Activated T-helper 2 cell treated with anti-CD3 and anti-CD28 coated beads, Interferon-gamma antibody, Interleukin-2, Interleukin-4, amounts not matched to agents 10 μg/mL and 5 μg/mL and 100 μg/mL, durations not matched to agents 14 hours and 24 hours and 36 hours (primary cell): ENCODE results near the gene GOLGA6L26. TPM values are rescaled to one million over a fixed set of nuclear protein-coding genes. Genes with fewer than 3 reads are reported as not detected.
"Not testable (repeated sequence)": the region's sequence is repeated elsewhere in the genome, so short reads cannot be mapped to it uniquely, and the experiment has no call there.

Experiments used
- DNase-seq: peaks from one replicate; pipeline ENCODE4 v3.0.0; 2021; ENCODE audit warnings: low spot score
- H3K27ac Mint-ChIP-seq: one replicate; pipeline ENCODE4 v1.8.0; 2021; ENCODE audit warnings: mixed read lengths
- H3K27me3 Mint-ChIP-seq: one replicate; pipeline ENCODE4 v1.8.0; 2021; ENCODE audit warnings: low read depth, mixed read lengths
- H3K36me3 Mint-ChIP-seq: one replicate; pipeline ENCODE4 v1.8.0; 2021; ENCODE audit warnings: low read depth, mixed read lengths
- H3K4me1 Mint-ChIP-seq: one replicate; pipeline ENCODE4 v1.8.0; 2021; ENCODE audit warnings: low read depth, mixed read lengths
- H3K4me3 Mint-ChIP-seq: one replicate; pipeline ENCODE4 v1.8.0; 2021; ENCODE audit warnings: low read depth, mild to moderate bottlenecking, moderate library complexity, mixed read lengths
- H3K9me3 Mint-ChIP-seq: one replicate; pipeline ENCODE4 v1.8.0; 2021; ENCODE audit warnings: mixed read lengths
- intact Hi-C: fragments of 100-400 bp; cut with micrococcal nuclease; formaldehyde crosslinking; loops from one replicate; pipeline ENCODE4 v1.15.1; 2023
- total RNA-seq: library from RNA; stranded (reverse); gene quantifications from 2 replicates; pipeline ENCODE4 v1.2.3, GENCODE V29; 2022

The GOLGA6L26 gene
- total RNA-seq, 1 donor from 2014 or later = not detected

DNA sequence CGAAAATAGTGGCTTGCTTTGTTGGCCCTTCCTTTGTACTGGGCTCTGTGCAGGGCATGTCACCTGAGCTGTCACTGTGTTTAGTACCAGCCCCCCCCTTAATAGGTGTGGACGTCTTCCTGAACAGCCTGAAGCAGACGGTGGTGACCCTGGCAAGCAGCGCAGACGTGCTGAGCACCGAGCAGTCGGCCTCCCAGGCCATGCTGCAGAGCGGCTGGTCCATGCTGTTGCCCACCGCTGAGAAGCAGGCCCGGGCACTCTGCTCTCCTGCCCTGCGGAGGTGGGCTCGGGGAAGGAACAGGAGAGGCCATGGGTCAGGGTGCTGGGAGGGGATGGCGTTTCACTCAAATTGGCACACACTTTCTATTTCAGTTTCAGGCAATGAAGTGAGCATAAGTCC is 22.8 kb downstream of the GOLGA6L26 start:
- intact Hi-C loops, DNase-seq: not testable (repeated sequence)
- peaks cover 32% of the 10 kb centered on the region for H3K36me3 Mint-ChIP-seq

DNA sequence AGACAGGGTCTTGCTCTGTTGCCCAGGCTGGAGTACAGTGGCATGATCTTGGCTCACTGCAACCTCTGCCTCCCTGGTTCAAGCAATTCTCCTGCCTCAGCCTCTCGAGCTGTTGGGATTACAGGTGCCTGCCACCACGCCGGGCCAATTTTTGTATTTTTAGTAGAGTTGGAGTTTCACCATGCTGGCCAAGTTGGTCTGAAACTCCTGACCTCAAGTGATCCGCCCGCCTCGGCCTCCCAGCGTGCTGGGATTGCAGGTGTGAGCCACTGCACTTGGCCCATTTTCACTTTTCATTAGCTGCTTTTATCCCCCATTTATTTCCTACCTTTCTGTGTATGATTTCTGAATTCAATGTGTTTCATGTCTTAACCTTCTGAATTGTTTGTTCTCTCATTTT is 28.1 kb downstream of the GOLGA6L26 start:
- H3K4me3 Mint-ChIP-seq = peak overlapping the region; percentile 18
- DNase-seq, H3K27ac Mint-ChIP-seq, H3K27me3 Mint-ChIP-seq, intact Hi-C loops, H3K9me3 Mint-ChIP-seq: not testable (repeated sequence)
- H3K4me1 Mint-ChIP-seq = peaks cover 23% of the 10 kb centered on the region
- peaks cover 30% of the 10 kb centered on the region for H3K36me3 Mint-ChIP-seq

More for the DNA sequence above, 22.8 kb downstream of the GOLGA6L26 start:
- H3K27ac Mint-ChIP-seq, H3K9me3 Mint-ChIP-seq, H3K27me3 Mint-ChIP-seq, H3K4me3 Mint-ChIP-seq, H3K4me1 Mint-ChIP-seq: not testable (repeated sequence)

DNA sequence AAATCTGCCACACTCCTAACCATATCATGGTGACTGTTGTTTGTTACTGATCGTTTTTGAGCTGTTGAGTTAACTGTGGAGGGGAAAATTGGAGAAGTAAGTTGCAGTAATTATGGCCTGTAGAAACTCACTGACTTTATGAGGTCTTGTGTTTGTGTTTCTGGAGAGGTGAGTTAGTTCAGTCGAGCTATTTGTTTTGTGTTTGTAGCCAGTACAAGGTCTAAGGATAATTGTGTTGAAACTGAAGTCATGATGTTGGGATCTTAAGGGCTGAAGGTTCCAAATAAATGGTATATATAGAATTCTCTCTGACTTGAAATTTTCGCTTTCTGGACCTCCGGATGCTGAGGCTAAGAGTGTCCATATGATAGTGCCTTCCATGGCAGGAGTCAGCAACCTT is 29.2 kb downstream of the GOLGA6L26 start:
- DNase-seq = not testable (repeated sequence)
- H3K4me1 Mint-ChIP-seq = peaks cover 23% of the 10 kb centered on the region
- peak overlapping the region; percentile 40 for H3K27ac Mint-ChIP-seq

DNA sequence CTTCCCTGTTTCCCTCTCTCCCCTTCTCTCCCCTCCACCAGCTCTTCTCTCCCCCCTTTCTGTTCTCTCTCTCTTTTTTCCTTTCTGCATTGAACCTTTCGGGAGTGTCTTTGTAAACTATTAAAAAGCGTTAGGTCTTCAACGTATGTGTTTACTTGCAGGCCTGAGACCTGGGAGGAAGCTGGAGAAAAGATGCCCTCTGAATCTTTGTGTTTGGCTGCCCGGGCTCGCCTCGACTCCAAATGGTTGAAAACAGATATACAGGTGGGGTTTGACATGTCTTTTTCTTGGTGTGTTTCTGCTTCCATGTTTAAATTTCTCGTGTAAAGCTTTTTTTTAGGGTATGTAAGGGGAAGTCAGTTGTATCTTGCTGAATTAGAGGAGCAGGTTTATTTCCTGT is 29.7 kb downstream of the GOLGA6L26 start:
- peak overlapping the region; percentile 94 for H3K4me3 Mint-ChIP-seq
- DNase-seq, H3K9me3 Mint-ChIP-seq, intact Hi-C loops, H3K27me3 Mint-ChIP-seq: not testable (repeated sequence)
- H3K27ac Mint-ChIP-seq = peak overlapping the region; percentile 89
- H3K4me1 Mint-ChIP-seq = peaks cover 23% of the 10 kb centered on the region
- H3K36me3 Mint-ChIP-seq = peaks cover 20% of the 10 kb centered on the region

More for the DNA sequence above, 29.2 kb downstream of the GOLGA6L26 start:
- Mint-ChIP-seq H3K4me3 (peak overlapping the region; percentile 94), H3K36me3 (peaks cover 24% of the 10 kb centered on the region)
- intact Hi-C loops, H3K27me3 Mint-ChIP-seq, H3K9me3 Mint-ChIP-seq: not testable (repeated sequence)

DNA sequence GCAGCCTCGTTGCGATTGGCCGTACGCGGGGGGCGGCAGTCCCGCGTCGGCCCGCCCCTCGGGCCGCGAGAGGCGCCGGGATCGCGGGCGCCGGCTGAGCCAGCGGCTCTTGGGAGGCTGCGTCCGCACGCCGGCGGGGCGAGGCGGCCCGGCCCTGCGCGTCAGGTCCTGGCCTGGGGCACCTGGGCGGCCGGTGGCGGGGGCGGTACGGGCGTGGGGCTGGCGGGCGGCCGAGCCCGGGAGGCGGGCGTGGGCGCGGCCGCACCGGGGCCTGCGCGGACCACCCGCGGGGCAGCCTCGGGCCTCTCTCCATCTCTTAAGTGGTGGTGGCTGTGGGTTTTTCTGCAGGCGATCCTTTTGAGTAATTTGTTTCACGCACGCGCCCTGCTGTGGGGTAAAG is 30.3 kb downstream of the GOLGA6L26 start:
- H3K27me3 Mint-ChIP-seq, intact Hi-C loops, H3K9me3 Mint-ChIP-seq: not testable (repeated sequence)
- H3K36me3 Mint-ChIP-seq = peaks cover 16% of the 10 kb centered on the region
- H3K27ac Mint-ChIP-seq = peak overlapping the region; percentile 89
- DNase-seq = peak; percentile 38
- peaks cover 23% of the 10 kb centered on the region for H3K4me1 Mint-ChIP-seq
- H3K4me3 Mint-ChIP-seq = peak overlapping the region; percentile 94

DNA sequence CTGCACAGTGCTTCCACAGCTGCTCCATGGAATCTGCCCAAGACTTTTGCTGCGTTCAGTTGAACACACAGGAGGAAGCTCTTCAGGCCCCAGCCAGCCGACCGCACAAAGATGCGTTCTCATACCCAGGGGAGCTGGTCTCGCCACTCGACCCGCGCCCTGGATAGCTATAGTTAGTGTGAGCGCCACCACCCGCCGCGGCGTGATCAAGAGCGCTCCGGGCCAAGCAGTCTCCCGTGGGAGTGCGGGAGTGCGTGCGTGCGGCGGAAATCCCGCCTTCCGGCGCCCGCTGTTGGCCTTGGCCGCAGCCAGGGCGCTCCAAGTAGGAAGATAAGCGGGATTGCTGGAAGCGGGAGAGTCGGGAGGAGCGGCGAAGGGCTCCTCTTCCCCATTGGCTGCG is 30.8 kb downstream of the GOLGA6L26 start:
- intact Hi-C loops, H3K27me3 Mint-ChIP-seq, DNase-seq, H3K9me3 Mint-ChIP-seq, H3K4me3 Mint-ChIP-seq, H3K27ac Mint-ChIP-seq: not testable (repeated sequence)
- Mint-ChIP-seq H3K4me1 (peaks cover 23% of the 10 kb centered on the region), H3K36me3 (peaks cover 12% of the 10 kb centered on the region)

Other genes with a start within 250 kb of the GOLGA6L26 start
- gene GOLGA6L1, start 197.4 kb downstream of the GOLGA6L26 start, total RNA-seq = not detected in 2 replicates
- 0.16 and 0.39 TPM in 2 replicates for gene GOLGA8S, start 20.6 kb upstream of the GOLGA6L26 start, total RNA-seq
- gene GOLGA6L2, start 113.0 kb upstream of the GOLGA6L26 start, total RNA-seq = not detected in 2 replicates
- 1.0 and 1.9 TPM in 2 replicates for gene MKRN3, start 231.5 kb upstream of the GOLGA6L26 start, total RNA-seq